ENCODE measurements around the gene AGPAT1. TPM values are rescaled to one million over a fixed set of nuclear protein-coding genes. Genes with fewer than 3 reads are reported as not detected.

AGPAT1 gene
- total and polyA plus RNA-seq, 2 of the 13 experiments (the other 11 are each of a cell fraction or from before 2014, with no cell fraction given) = 51.3 to 139 TPM

- TF ChIP-seq HNRNPUL1 (IDR thresholded peaks at IDR 0.05; ENCODE audit: low read depth, low read length) (no peak), PHF8 (CRISPR knock-in tag; IDR thresholded peaks at IDR 0.05) (no peak; the same call in 1 of the 2 replicates), REPIN1 (CRISPR knock-in tag; IDR thresholded peaks at IDR 0.05; ENCODE audit: borderline replicate concordance, low read depth) (no peak; the same call in 1 of the 2 replicates), AFF4 (CRISPR knock-in tag; IDR thresholded peaks at IDR 0.05) (no peak), PHF21A (CRISPR knock-in tag; IDR thresholded peaks at IDR 0.05) (no peak), RELA (CRISPR knock-in tag; IDR thresholded peaks at IDR 0.05) (peak; percentile 52; the same call in 1 of the 2 replicates), MTF1 (CRISPR knock-in tag; IDR thresholded peaks at IDR 0.05) (no peak), ZMYM2 (CRISPR knock-in tag; IDR thresholded peaks at IDR 0.05) (no peak), ZNF597 (CRISPR knock-in tag; IDR thresholded peaks at IDR 0.05) (no peak), RARA (CRISPR knock-in tag; IDR thresholded peaks at IDR 0.05) (0 out of 2 replicates have a peak, but pooled peaks have one; percentile 33), ZNF513 (CRISPR knock-in tag; conservative IDR thresholded peaks at IDR 0.05) (no peak), ZNF615 (CRISPR knock-in tag; IDR thresholded peaks at IDR 0.05; ENCODE audit: borderline replicate concordance) (no peak), TCF7L2 (IDR thresholded peaks at IDR 0.05; ENCODE audit: low read depth, low read length) (no peak), GTF2F1 (IDR thresholded peaks at IDR 0.05; ENCODE audit: low read length) (0 out of 2 replicates have a peak, but pooled peaks have one; percentile 14), ZNF326 (CRISPR knock-in tag; IDR thresholded peaks at IDR 0.05; ENCODE audit: borderline replicate concordance) (no peak), SSRP1 (CRISPR knock-in tag; IDR thresholded peaks at IDR 0.05) (no peak), ETV6 (CRISPR knock-in tag; conservative IDR thresholded peaks at IDR 0.05) (no peak), PAX8 (CRISPR knock-in tag; IDR thresholded peaks at IDR 0.05; ENCODE audit: borderline replicate concordance) (no peak), HHEX (CRISPR knock-in tag; IDR thresholded peaks at IDR 0.05) (0 out of 2 replicates have a peak, but pooled peaks have one; percentile 3), MAZ (IDR thresholded peaks at IDR 0.05; ENCODE audit: borderline replicate concordance, low read depth, low read length) (no peak), MAZ (CRISPR knock-in tag; IDR thresholded peaks at IDR 0.05; ENCODE audit: low read depth) (peak; percentile 85; the same call in 1 of the 2 replicates), ZNF503 (CRISPR knock-in tag; IDR thresholded peaks at IDR 0.05) (no peak), ZNF329 (CRISPR knock-in tag; IDR thresholded peaks at IDR 0.05; ENCODE audit: low read depth) (no peak)
Observed at GRCh38 chr6:32177183-32177787, 1.4 kb upstream of the AGPAT1 start (continued).
